Measurements from ENCODE around the gene MYO3B. TPM values are rescaled to one million over a fixed set of nuclear protein-coding genes. Genes with fewer than 3 reads are reported as not detected.
"Not testable (repeated sequence)": the region's sequence is repeated elsewhere in the genome, so short reads cannot be mapped to it uniquely, and the experiment has no call there.

MYO3B gene
- total and polyA plus RNA-seq, 2 donors (not counting 1 experiment from before 2014, with no cell fraction given): not detected

DNA sequence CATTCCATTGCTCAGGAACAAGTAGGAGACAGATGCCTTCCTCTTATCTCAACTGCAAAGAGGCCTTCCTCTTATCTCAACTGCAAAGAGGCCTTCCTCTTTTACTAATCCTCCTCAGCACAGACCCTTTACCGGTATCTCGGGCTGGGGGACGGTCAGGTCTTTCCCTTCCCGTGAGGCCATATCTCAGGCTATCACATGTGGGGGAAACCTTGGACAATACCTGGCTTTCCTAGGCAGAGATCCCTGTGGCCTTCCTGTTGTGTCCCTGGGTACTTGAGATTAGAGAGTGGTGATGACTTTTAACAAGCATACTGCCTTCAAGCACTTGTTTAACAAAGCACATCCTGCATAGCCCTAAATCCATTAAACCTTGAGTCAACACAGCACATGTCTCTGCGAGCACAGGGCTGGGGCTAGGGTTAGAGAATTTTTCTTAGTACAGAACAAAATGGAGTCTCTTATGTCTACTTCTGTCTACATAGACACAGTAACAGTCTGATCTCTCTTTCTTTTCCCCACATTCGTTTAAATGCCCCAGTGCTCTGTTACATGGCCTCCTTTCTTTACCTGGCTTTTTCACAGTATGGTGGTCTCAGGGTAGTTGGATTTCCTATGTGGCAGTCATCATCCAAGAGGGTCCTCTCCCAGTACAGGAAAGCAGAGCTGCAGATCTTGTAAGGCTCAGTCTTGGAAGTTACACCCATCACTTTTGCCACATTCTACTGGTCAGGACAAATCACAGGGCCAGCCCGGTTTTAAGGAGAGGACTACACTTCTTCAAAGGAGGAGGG lies 86.0 kb downstream of the MYO3B start:
- not testable (repeated sequence) for H4K20me1 ChIP-seq (ENCODE audit: control insufficient read depth, insufficient read depth, low read length, poor library complexity, severe bottlenecking); H2AFZ ChIP-seq (ENCODE audit: insufficient read depth, low read depth, low read length, poor library complexity, severe bottlenecking)

DNA sequence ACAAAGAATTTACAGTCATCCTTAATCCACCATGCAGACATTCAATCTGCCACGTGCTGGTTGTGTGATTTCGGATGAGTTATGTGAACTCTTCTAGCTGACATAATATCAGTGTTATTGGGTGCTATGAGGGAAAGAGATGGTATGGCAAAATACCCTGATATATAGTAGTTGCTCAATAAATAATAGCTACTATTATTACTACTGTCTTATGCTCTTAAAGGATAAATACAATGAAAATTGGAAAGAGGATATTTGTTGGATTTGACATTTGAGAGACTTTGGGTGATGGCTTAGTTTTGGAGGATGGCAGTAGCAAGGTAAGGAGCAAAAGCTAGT lies 86.5 kb downstream of the MYO3B start:
- CTCF ChIA-PET: no interaction called here
- H2AFZ ChIP-seq (ENCODE audit: insufficient read depth, low read depth, low read length, poor library complexity, severe bottlenecking): no peak overlapping the region
- H3K27ac ChIP-seq (ENCODE audit: low read length in 2 of 2): no peak overlapping the region

More for the DNA sequence above, 86.0 kb downstream of the MYO3B start:
- H3K4me3 ChIP-seq (ENCODE audit: control extremely low read depth in 1 of 5, extremely low read depth in 1 of 5, insufficient read depth in 1 of 5, low read depth in 2 of 5, low read length in 4 of 5); ATAC-seq (ENCODE audit: low read depth); H3K27ac Mint-ChIP-seq; H3K27ac ChIP-seq (ENCODE audit: low read length in 2 of 2); H3K4me3 Mint-ChIP-seq; H3K27me3 ChIP-seq (replicated peaks in 1 of 4; ENCODE audit: control extremely low read depth in 1 of 4, control insufficient read depth in 3 of 4, insufficient read depth in 4 of 4, low read length in 3 of 4); H3K9me3 ChIP-seq (ENCODE audit: control extremely low read depth in 1 of 3, control insufficient read depth in 2 of 3, insufficient read depth in 1 of 3, low read length in 2 of 3); CTCF ChIA-PET; POLR2A ChIA-PET; H3K4me1 Mint-ChIP-seq; DNase-seq; H3K9ac ChIP-seq (ENCODE audit: low read length); H3K36me3 ChIP-seq (replicated peaks in 1 of 2; ENCODE audit: control extremely low read depth in 1 of 2, control insufficient read depth in 1 of 2, extremely low read depth in 1 of 2, insufficient read depth in 2 of 2, low read length in 1 of 2); H3K4me1 ChIP-seq (ENCODE audit: control insufficient read depth in 2 of 2, insufficient read depth in 2 of 2, low read length in 2 of 2); H3K27me3 Mint-ChIP-seq; H3K4me2 ChIP-seq (replicated peaks; ENCODE audit: low read depth, low read length, poor library complexity, severe bottlenecking); intact Hi-C loops (cut with micrococcal nuclease); H3K79me2 ChIP-seq (ENCODE audit: control insufficient read depth, insufficient read depth, low read length); H3K9me3 Mint-ChIP-seq (ENCODE audit: insufficient read depth): not testable (repeated sequence)
- WGBS (ENCODE audit: insufficient coverage): 90% methylated on average over 4 of the region's 7 CpGs

More for the DNA sequence above, 86.5 kb downstream of the MYO3B start:
- WGBS (ENCODE audit: insufficient coverage): no CpG with 5 or more reads among the region's 2 CpGs
- intact Hi-C loops (cut with micrococcal nuclease): no loop called here
- Mint-ChIP-seq H3K4me1 (no peaks in the 10 kb centered on the region), H3K9me3 (ENCODE audit: insufficient read depth) (no peaks in the 10 kb centered on the region), H3K4me3 (no peak overlapping the region), H3K27me3 (no peaks in the 10 kb centered on the region), H3K27ac (no peak overlapping the region)
- H3K9me3 ChIP-seq (ENCODE audit: control extremely low read depth in 1 of 3, control insufficient read depth in 2 of 3, insufficient read depth in 1 of 3, low read length in 2 of 3): no peaks in the 10 kb centered on the region
- TF ChIP-seq, protein P1, sequence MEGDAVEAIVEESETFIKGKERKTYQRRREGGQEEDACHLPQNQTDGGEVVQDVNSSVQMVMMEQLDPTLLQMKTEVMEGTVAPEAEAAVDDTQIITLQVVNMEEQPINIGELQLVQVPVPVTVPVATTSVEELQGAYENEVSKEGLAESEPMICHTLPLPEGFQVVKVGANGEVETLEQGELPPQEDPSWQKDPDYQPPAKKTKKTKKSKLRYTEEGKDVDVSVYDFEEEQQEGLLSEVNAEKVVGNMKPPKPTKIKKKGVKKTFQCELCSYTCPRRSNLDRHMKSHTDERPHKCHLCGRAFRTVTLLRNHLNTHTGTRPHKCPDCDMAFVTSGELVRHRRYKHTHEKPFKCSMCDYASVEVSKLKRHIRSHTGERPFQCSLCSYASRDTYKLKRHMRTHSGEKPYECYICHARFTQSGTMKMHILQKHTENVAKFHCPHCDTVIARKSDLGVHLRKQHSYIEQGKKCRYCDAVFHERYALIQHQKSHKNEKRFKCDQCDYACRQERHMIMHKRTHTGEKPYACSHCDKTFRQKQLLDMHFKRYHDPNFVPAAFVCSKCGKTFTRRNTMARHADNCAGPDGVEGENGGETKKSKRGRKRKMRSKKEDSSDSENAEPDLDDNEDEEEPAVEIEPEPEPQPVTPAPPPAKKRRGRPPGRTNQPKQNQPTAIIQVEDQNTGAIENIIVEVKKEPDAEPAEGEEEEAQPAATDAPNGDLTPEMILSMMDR (IDR thresholded peaks at IDR 0.05): no peak
- no peak for TF ChIP-seq EZH2 (IDR thresholded peaks at IDR 0.05; ENCODE audit: borderline replicate concordance, insufficient read depth, low read depth, low read length, poor library complexity, severe bottlenecking)
- H3K4me3 ChIP-seq (ENCODE audit: control extremely low read depth in 1 of 5, extremely low read depth in 1 of 5, insufficient read depth in 1 of 5, low read depth in 2 of 5, low read length in 4 of 5): no peak overlapping the region
- H3K4me1 ChIP-seq (ENCODE audit: control insufficient read depth in 2 of 2, insufficient read depth in 2 of 2, low read length in 2 of 2): no peaks in the 10 kb centered on the region
- H3K79me2 ChIP-seq (ENCODE audit: control insufficient read depth, insufficient read depth, low read length): no peaks in the 10 kb centered on the region
- no peak overlapping the region for H3K9ac ChIP-seq (ENCODE audit: low read length)
- ATAC-seq (ENCODE audit: low read depth) (no peak), DNase-seq (no peak)
- no peaks in the 10 kb centered on the region for H3K27me3 ChIP-seq (replicated peaks in 1 of 4; ENCODE audit: control extremely low read depth in 1 of 4, control insufficient read depth in 3 of 4, insufficient read depth in 4 of 4, low read length in 3 of 4)
- H3K36me3 ChIP-seq (replicated peaks in 1 of 2; ENCODE audit: control extremely low read depth in 1 of 2, control insufficient read depth in 1 of 2, extremely low read depth in 1 of 2, insufficient read depth in 2 of 2, low read length in 1 of 2): no peaks in the 10 kb centered on the region
- no peak overlapping the region for H3K4me2 ChIP-seq (replicated peaks; ENCODE audit: low read depth, low read length, poor library complexity, severe bottlenecking)
- no peaks in the 10 kb centered on the region for H4K20me1 ChIP-seq (ENCODE audit: control insufficient read depth, insufficient read depth, low read length, poor library complexity, severe bottlenecking)
- POLR2A ChIA-PET: no interaction called here

Measured in B cell (primary cell).